GM23338 (cell line): ENCODE data around the gene FAM89A. TPM values are rescaled to one million over a fixed set of nuclear protein-coding genes. Genes with fewer than 3 reads are reported as not detected.

Experiments used
- ATAC-seq: fragments of 200-7000 bp; cut with Tn5 transposase; 3 replicates; pipeline ENCODE4 v1.9.1; 2020
- DNase-seq: peaks from one replicate; pipeline ENCODE4 v3.0.0-alpha.2; 2015; ENCODE audit warnings: low spot score
- H2AFZ ChIP-seq: fragments of 200-600 bp; sonication (generic); 2 replicates; pipeline ENCODE4 v1.8.0; 2016; ENCODE audit warnings: antibody characterized with exemption, mild to moderate bottlenecking, moderate library complexity
- H3F3A ChIP-seq: fragments of 200-600 bp; sonication (generic); replicated peaks from 2 replicates; pipeline ENCODE4 v1.8.0; 2017; ENCODE audit warnings: antibody characterized with exemption, mixed run types, low read depth
- H3K27ac ChIP-seq: fragments of 200-600 bp; sonication (generic); 2 replicates; pipeline ENCODE4 v1.6.1; 2016; ENCODE audit warnings: low read depth
- H3K27me3 ChIP-seq: fragments of 200-600 bp; sonication (generic); 2 replicates; pipeline ENCODE4 v1.8.0; 2016; ENCODE audit warnings: mild to moderate bottlenecking, mixed run types, moderate library complexity; ENCODE audit not compliant: insufficient read depth
- H3K36me3 ChIP-seq: fragments of 200-600 bp; sonication (generic); 2 replicates; pipeline ENCODE4 v1.8.0; 2016; ENCODE audit warnings: mild to moderate bottlenecking; ENCODE audit not compliant: insufficient read depth
- H3K4me1 ChIP-seq: fragments of 200-600 bp; sonication (generic); 2 replicates; pipeline ENCODE4 v1.8.0; 2016; ENCODE audit warnings: mild to moderate bottlenecking, moderate library complexity; ENCODE audit not compliant: insufficient read depth
- H3K4me2 ChIP-seq: fragments of 200-600 bp; sonication (generic); 2 replicates; pipeline ENCODE4 v1.7.1; 2017; ENCODE audit warnings: mixed run types
- H3K4me3 ChIP-seq: fragments of 200-600 bp; sonication (generic); 2 replicates; pipeline ENCODE4 v1.6.1; 2016; ENCODE audit warnings: mixed run types
- H3K79me2 ChIP-seq: fragments of 200-600 bp; sonication (generic); replicated peaks from 2 replicates; pipeline ENCODE4 v1.8.0; 2017; ENCODE audit warnings: mild to moderate bottlenecking; ENCODE audit not compliant: insufficient read depth
- H3K9me2 ChIP-seq: fragments of 200-600 bp; sonication (generic); 2 replicates; pipeline ENCODE4 v1.8.0; 2017; ENCODE audit not compliant: insufficient read depth
- H4K20me1 ChIP-seq: fragments of 200-600 bp; sonication (generic); replicated peaks from 2 replicates; pipeline ENCODE4 v1.8.0; 2017; ENCODE audit warnings: mild to moderate bottlenecking; ENCODE audit not compliant: insufficient read depth
- H3K27ac Mint-ChIP-seq: 2 replicates; pipeline ENCODE4 v1.8.0; 2020; ENCODE audit warnings: inconsistent platforms, mild to moderate bottlenecking, moderate library complexity, mixed read lengths
- H3K27me3 Mint-ChIP-seq: 3 replicates; pipeline ENCODE4 v1.8.0; 2022; ENCODE audit warnings: low read depth, mild to moderate bottlenecking, moderate library complexity, mixed read lengths, inconsistent platforms; ENCODE audit not compliant: insufficient read depth, poor library complexity
- H3K36me3 Mint-ChIP-seq: 3 replicates; pipeline ENCODE4 v1.8.0; 2021; ENCODE audit warnings: low read depth, mild to moderate bottlenecking, inconsistent platforms, moderate library complexity, mixed read lengths
- H3K4me1 Mint-ChIP-seq: 3 replicates; pipeline ENCODE4 v1.8.0; 2020; ENCODE audit warnings: mild to moderate bottlenecking, inconsistent platforms, mixed read lengths
- H3K4me3 Mint-ChIP-seq: 3 replicates; pipeline ENCODE4 v1.8.0; 2021; ENCODE audit warnings: moderate library complexity, mild to moderate bottlenecking, inconsistent platforms, mixed read lengths
- H3K9me3 Mint-ChIP-seq: 3 replicates; pipeline ENCODE4 v1.8.0; 2020; ENCODE audit warnings: moderate library complexity, mild to moderate bottlenecking, inconsistent platforms, mixed read lengths
- CREB1 ChIP-seq: fragments of 250-450 bp; sonication (Bioruptor Pico); IDR thresholded peaks from 2 replicates; pipeline ENCODE4 v1.5.0; 2020; ENCODE audit warnings: low read depth, mild to moderate bottlenecking, moderate library complexity
- CTCF ChIP-seq, 2 experiments: fragments of 200-600 bp in 1 of 2; sonication (generic) in 1 of 2; conservative IDR thresholded peaks; 2 replicates each; pipeline versions ENCODE4 v1.5.1 to v1.6.1; 2016 to 2017; ENCODE audit warnings: antibody characterized with exemption in 2 of 2, low read depth in 2 of 2, mild to moderate bottlenecking in 2 of 2, moderate library complexity in 1 of 2
- ETS1 ChIP-seq: IDR thresholded peaks from 2 replicates; pipeline ENCODE4 v1.6.1; 2016; ENCODE audit warnings: antibody characterized with exemption
- EZH2 ChIP-seq: fragments of 200-600 bp; sonication (generic); IDR thresholded peaks from one replicate; pipeline ENCODE4 v1.8.0; 2017; ENCODE audit warnings: antibody characterized with exemption, mild to moderate bottlenecking, low read depth; ENCODE audit not compliant: unreplicated experiment
- POLR2AphosphoS5 ChIP-seq: IDR thresholded peaks from 2 replicates; pipeline ENCODE4 v1.6.1; 2016; ENCODE audit warnings: antibody characterized with exemption, low read depth
- REST ChIP-seq: IDR thresholded peaks from one replicate; pipeline ENCODE4 v1.6.1; 2018; ENCODE audit warnings: antibody characterized with exemption; ENCODE audit not compliant: unreplicated experiment
- STAT1 ChIP-seq: IDR thresholded peaks from one replicate; pipeline ENCODE4 v1.6.1; 2016; ENCODE audit warnings: antibody characterized with exemption; ENCODE audit not compliant: unreplicated experiment
- ZNF114 ChIP-seq: fragments of 250-450 bp; sonication (Bioruptor Pico); IDR thresholded peaks from 2 replicates; pipeline ENCODE4 v1.5.0; 2020; ENCODE audit warnings: mild to moderate bottlenecking, moderate library complexity
- polyA plus RNA-seq: library from polyadenylated mRNA; unstranded; fragments of >200 nt; fragmentation: Nextera tagmentation; extraction: Ambion mirVana; gene quantifications from 2 replicates; pipeline ENCODE4 v1.2.1, GENCODE V29; 2016
- total RNA-seq: library from RNA; depleted of rRNA; stranded (reverse); fragments of >200 nt; shearing (Covaris generic); gene quantifications from 2 replicates; pipeline ENCODE4 v1.2.3, GENCODE V29; 2014

FAM89A gene
- total and polyA plus RNA-seq, 2 experiments from 2014 or later = 3.2 to 3.8 TPM

GRCh38 chr1:230975636-230976035, 64.4 kb downstream of the FAM89A start (continued):
- TF ChIP-seq ETS1 = no peak
- TF ChIP-seq CTCF (conservative IDR thresholded peaks at IDR 0.05; ENCODE audit: low read depth in 2 of 2) = no peak
- no peak for TF ChIP-seq ZNF114 (CRISPR knock-in tag)
- no peak for TF ChIP-seq CREB1 (CRISPR knock-in tag)
- no peak for TF ChIP-seq EZH2

- 0 out of 2 replicates have a peak, but pooled peaks cover 5% of the 10 kb centered on the region for H3K4me1 ChIP-seq
- peaks cover 7% of the 10 kb centered on the region for H3K79me2 ChIP-seq
- no peak overlapping the region for H3K4me3 Mint-ChIP-seq
- H3K4me1 Mint-ChIP-seq = peaks cover 6% of the 10 kb centered on the region
- H2AFZ ChIP-seq = no peak overlapping the region
- H3K4me2 ChIP-seq = no peak overlapping the region
- no peaks in the 10 kb centered on the region for H3K9me3 Mint-ChIP-seq
- no peaks in the 10 kb centered on the region for H3K36me3 ChIP-seq
- ATAC-seq (no peak), DNase-seq (no peak)
- no peak overlapping the region for H3K27ac Mint-ChIP-seq
- H3K27me3 Mint-ChIP-seq = no peaks in the 10 kb centered on the region
- peaks cover 16% of the 10 kb centered on the region for H3K27me3 ChIP-seq
- H3K9me2 ChIP-seq = no peaks in the 10 kb centered on the region
- no peak overlapping the region for H3K27ac ChIP-seq
- H3F3A ChIP-seq = no peaks in the 10 kb centered on the region
- H3K4me3 ChIP-seq = no peak overlapping the region
- no peaks in the 10 kb centered on the region; the same call in 2 of the 3 replicates for H3K36me3 Mint-ChIP-seq
- TF ChIP-seq POLR2AphosphoS5 = no peak
- H4K20me1 ChIP-seq = peaks cover 38% of the 10 kb centered on the region
Measured at GRCh38 chr1:230972855-230973271, 67.2 kb downstream of the FAM89A start.

GRCh38 chr1:230971771-230972170, 68.3 kb downstream of the FAM89A start:
- no peaks in the 10 kb centered on the region for H3K27me3 Mint-ChIP-seq
- H3K4me3 Mint-ChIP-seq = no peak overlapping the region
- Histone ChIP-seq H3K27me3 (peaks cover 5% of the 10 kb centered on the region; the same call in 1 of the 2 replicates), H3K79me2 (peaks cover 2% of the 10 kb centered on the region), H2AFZ (no peak overlapping the region), H3K4me2 (no peak overlapping the region), H3K36me3 (no peaks in the 10 kb centered on the region), H3K27ac (no peak overlapping the region), H3K4me1 (no peaks in the 10 kb centered on the region), H4K20me1 (peaks cover 30% of the 10 kb centered on the region), H3K4me3 (no peak overlapping the region), H3K9me2 (no peaks in the 10 kb centered on the region), H3F3A (no peaks in the 10 kb centered on the region)
- no peak for DNase-seq
- no peak overlapping the region for H3K27ac Mint-ChIP-seq
- H3K36me3 Mint-ChIP-seq = no peaks in the 10 kb centered on the region
- H3K4me1 Mint-ChIP-seq = no peaks in the 10 kb centered on the region
- no peaks in the 10 kb centered on the region for H3K9me3 Mint-ChIP-seq
- no peak for ATAC-seq
- TF ChIP-seq STAT1 (no peak), CTCF (conservative IDR thresholded peaks at IDR 0.05; ENCODE audit: low read depth in 2 of 2) (no peak), REST (no peak)
